GM10266 (cell line): ENCODE results near the gene ZBTB17.

Experiments
- DNase-seq: peaks from one replicate; pipeline ENCODE4 v3.0.0; 2012; ENCODE audit errors: extremely low spot score
- TF ChIP-seq, protein P1 (sequence below): IDR thresholded peaks from 2 replicates; pipeline ENCODE4 v1.5.1; 2012; ENCODE audit warnings: mild to moderate bottlenecking, low read depth; ENCODE audit not compliant: control insufficient read depth, insufficient read depth; ENCODE audit errors: missing control alignments

ZBTB17 gene

DNA sequence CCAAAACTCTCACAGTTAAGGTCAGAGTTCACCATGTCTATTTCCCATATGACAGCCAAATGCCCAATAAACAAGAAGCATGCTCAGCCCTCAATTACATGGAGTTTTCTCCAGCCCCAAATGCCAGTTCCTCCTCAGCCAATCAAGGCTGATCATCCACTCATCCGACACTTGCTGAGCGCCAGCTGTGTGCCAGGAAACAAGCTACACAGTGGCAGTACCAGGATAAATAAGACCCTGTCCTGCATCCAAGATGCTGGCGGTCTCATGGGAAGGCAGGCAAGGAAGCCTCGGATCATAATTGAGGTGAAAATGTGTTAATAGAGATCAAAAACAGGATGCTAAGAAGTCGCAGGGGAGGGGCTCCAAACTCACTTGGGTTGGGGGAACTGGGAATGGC lies 7.7 kb downstream of the ZBTB17 start:
- TF ChIP-seq, protein P1, sequence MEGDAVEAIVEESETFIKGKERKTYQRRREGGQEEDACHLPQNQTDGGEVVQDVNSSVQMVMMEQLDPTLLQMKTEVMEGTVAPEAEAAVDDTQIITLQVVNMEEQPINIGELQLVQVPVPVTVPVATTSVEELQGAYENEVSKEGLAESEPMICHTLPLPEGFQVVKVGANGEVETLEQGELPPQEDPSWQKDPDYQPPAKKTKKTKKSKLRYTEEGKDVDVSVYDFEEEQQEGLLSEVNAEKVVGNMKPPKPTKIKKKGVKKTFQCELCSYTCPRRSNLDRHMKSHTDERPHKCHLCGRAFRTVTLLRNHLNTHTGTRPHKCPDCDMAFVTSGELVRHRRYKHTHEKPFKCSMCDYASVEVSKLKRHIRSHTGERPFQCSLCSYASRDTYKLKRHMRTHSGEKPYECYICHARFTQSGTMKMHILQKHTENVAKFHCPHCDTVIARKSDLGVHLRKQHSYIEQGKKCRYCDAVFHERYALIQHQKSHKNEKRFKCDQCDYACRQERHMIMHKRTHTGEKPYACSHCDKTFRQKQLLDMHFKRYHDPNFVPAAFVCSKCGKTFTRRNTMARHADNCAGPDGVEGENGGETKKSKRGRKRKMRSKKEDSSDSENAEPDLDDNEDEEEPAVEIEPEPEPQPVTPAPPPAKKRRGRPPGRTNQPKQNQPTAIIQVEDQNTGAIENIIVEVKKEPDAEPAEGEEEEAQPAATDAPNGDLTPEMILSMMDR: no peak
- DNase-seq: no peak

DNA sequence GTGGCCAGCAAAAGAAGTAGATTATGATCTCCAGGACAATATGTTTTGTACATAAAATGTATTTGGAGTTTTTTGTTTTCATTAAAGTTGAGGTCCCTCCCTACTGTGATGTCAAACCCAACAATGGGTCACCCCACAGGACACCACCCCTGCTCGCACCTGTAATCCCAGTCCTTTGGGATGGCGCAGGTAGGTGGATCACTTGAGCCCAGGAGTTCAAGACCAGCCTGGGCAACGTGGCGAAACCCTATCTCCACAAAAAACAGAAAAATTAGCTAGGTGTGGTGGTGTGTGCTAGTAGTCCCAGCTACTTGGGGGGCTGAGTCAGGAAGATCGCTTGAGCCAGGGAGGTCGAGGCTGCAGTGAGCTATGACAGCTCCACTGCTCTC lies 9.0 kb downstream of the ZBTB17 start:
- no peak for DNase-seq
- TF ChIP-seq, protein P1: no peak

DNA sequence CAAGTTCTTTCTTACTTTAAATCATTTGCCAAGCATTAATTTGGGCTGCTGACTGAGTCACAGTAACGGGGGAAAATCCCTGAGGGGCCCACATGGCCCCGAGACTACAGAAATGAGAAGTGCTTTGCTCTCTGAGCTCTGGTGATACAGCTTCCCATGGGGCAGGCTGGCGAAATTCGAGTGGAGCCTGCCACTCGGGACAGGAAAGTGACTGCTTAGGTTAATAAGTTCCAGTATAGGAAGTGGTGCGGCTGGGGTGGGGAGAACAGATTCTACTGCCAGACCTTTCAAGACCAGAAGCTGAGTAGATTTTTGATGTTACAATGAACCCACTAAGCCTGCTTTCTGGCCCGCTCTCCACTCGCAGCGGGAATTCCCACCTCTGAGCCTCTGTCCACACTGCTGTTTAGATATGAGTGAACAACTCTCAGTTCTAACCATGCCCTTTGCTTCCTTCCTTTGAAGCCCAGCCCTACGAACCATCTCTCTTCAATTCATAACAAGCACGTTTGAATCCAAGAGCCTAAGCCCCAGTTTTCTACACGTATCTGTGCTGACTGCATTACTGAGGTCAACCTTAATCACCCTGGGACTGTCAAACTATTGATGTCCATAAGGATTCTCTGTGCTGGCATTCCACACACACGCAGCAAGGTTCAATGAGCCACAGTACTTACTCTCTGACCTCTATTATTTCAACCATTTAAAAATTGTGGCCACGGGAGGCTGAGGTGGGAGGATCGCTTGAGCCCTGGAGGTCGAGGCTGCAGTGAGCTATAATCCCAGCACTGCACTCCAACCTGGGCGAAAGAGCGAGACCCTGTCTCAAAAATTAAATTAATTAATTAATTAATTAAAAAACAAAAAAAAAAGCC lies 9.6 kb downstream of the ZBTB17 start:
- TF ChIP-seq, protein P1: no peak
- peak; percentile 88 for DNase-seq

DNA sequence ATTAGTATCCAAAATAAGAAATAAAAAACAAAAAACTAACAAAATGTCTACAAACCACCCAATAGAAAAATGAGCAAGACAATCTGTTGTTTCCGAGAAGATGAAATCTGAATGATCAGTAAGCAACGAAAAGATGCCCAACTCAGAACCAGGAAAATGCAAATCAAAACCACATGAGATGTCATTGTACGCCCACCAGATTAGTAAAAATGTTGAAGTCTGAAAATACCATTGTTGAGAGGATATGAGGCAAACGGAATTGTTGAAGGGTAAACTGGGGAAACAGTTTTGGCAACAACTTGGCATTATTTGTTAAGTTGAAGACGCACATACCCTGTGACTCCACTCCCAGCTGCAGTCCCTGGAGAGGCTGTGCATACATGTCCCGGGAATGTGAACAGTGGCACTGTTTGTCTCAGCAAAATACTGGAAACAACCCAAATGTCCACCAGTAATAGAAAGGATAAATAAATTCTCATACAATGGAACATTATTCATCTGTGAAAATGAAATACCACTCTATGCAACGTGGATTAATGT lies 10.6 kb downstream of the ZBTB17 start:
- no peak for DNase-seq
- TF ChIP-seq, protein P1: no peak

DNA sequence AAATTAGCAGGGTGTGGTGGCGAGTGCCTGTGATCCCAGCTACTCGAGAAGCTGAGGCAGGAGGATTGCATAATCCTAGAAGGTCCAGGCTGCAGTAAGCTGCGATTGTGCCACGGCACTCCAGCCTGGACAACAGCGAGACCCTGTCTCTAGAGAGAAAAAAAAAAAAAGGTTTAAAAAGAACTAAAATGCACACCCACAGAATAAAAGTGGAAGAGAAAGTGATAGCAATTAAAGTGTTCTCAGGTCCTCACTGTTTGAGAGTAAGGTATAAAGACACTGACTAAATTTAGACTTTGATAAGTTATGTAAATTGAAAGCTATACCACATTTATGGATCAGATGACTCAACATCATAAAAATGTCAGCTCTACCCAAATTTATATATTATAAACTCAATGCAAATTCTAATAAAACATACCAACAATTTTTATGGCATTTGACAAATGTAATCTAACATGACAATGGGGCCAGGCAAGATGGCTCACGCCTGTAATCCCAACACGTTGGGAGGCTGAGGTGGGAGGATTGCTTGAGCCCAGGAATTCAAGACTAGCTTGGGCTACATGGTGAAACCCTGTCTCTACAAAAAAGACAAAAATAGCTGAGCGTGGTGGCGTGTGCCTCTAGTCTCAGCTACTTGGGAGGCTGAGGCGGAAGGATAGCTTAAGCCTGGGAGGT lies 11.8 kb downstream of the ZBTB17 start:
- TF ChIP-seq, protein P1: no peak
- peak; percentile 71 for DNase-seq

DNA sequence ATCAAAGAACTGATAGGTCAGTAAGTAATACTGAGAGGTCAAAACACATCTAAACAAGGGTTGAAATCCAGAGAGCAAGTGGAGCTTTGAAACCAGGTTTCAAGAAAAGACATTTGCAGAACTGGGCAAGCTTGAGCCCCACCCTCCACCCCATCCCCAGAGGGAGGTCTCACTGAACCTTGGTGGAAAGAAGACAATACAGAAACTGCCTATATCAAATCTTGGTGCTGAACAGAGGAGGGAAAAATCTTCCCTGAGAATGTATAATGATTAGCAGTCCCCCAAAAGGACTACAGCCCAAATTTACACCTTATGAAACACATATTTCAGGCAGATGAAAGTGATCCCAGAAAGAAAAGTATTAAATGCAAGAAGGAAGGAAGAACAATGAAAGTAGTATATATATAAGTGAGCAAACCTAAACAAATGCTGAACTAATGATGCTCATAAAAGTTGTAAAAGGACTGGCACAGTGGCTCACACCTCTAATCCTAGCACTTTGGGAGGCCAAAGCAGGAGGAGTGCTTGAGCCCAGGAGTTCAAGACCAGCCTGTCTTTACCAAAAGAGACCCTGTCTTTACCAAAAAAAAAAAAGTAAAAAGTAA lies 12.4 kb downstream of the ZBTB17 start:
- TF ChIP-seq, protein P1: no peak
- DNase-seq: no peak
